Vagina (tissue), 2 donors: ENCODE measurements around the gene BCKDHA.

Experiments
- POLR2A ChIP-seq, 2 donors: fragments of 450-650 bp; IDR thresholded peaks; one replicate each; pipeline ENCODE4 v1.6.1; 2017; ENCODE audit warnings: antibody characterized with exemption in 2 of 2, mild to moderate bottlenecking in 2 of 2, moderate library complexity in 2 of 2
- POLR2AphosphoS5 ChIP-seq, 2 donors: sonication (generic); formaldehyde crosslinking; IDR thresholded peaks; one replicate each; pipeline ENCODE4 v1.9.0; 2017; ENCODE audit warnings: antibody characterized with exemption in 2 of 2, mild to moderate bottlenecking in 2 of 2, low read depth in 1 of 2; ENCODE audit not compliant: insufficient read depth in 1 of 2
- TF ChIP-seq, protein P1 (sequence below), 3 experiments: fragments of 450-650 bp in 2 of 3; fragments of 200-600 bp in 1 of 3; sonication (generic) in 1 of 3; IDR thresholded peaks; one replicate each; pipeline ENCODE4 v1.5.1; 2017 to 2019; ENCODE audit warnings: antibody characterized with exemption in 3 of 3, mild to moderate bottlenecking in 2 of 3, moderate library complexity in 2 of 3

DNA sequence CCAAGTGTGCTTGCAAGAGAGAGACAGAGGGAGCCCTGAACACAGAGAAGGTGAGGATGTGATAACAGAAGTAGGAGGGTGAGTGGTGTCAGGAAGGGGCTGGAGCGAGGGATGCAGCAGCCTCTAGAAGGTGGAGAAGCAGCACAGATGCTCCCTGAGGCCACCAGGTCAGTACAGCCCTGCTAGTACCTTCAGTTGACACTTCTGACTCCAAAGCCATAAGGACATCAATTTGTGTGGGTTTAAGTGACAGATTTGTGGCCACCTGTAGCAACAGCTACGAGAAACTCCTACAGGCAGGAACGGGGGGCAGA is 52.2 kb downstream of the BCKDHA start:
- TF ChIP-seq, protein P1, sequence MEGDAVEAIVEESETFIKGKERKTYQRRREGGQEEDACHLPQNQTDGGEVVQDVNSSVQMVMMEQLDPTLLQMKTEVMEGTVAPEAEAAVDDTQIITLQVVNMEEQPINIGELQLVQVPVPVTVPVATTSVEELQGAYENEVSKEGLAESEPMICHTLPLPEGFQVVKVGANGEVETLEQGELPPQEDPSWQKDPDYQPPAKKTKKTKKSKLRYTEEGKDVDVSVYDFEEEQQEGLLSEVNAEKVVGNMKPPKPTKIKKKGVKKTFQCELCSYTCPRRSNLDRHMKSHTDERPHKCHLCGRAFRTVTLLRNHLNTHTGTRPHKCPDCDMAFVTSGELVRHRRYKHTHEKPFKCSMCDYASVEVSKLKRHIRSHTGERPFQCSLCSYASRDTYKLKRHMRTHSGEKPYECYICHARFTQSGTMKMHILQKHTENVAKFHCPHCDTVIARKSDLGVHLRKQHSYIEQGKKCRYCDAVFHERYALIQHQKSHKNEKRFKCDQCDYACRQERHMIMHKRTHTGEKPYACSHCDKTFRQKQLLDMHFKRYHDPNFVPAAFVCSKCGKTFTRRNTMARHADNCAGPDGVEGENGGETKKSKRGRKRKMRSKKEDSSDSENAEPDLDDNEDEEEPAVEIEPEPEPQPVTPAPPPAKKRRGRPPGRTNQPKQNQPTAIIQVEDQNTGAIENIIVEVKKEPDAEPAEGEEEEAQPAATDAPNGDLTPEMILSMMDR (IDR thresholded peaks at IDR 0.05) = no peak
- TF ChIP-seq POLR2A (IDR thresholded peaks at IDR 0.05) = no peak
- no peak for TF ChIP-seq POLR2AphosphoS5 (IDR thresholded peaks at IDR 0.05; ENCODE audit: insufficient read depth in 1 of 2, low read depth in 1 of 2)
